LNCAP (cell line): ENCODE measurements around the gene TRMT10B.

Source experiments
- TF ChIP-seq, protein P1 (sequence below): fragments of 450-650 bp; IDR thresholded peaks from 2 replicates; pipeline ENCODE4 v1.5.1; 2017; ENCODE audit warnings: mild to moderate bottlenecking

The TRMT10B gene

DNA sequence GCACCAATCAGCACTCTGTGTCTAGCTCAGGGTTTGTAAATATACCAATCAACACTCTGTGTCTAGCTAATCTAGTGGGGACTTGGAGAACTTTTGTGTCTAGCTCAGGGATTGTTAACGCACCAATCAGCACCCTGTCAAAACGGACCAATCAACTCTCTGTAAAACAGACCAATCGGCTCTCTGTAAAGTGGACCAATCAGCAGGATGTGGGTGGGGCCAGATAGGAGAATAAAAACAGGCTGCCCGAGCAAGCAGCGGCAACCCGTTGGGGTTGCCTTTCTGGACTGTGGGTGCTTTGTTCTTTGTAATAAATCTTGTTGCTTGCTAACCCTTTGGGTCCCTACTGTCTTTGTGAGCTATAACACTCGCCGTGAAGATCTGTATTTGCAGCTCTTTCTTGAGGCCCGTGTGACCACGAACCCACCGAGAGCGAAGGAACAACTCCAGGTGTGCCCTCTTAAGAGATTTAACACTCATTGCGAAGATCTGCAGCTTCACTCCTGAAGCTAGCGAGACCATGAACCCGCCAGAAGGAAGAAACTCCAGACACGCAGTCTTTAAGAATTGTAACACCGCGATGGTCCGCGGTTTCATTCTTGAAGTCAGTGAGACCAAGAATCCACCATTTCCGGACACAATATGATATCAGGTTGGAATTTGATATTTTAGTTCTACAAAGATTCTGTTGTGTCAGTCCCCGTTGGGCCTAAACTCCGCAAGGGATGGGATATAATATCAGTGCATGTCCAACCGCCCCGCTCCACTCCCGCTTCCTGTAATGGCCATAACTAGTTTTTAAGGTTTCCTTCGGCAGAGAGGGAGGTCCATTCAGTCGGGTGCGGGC, 740 bp upstream of the TRMT10B start:
- TF ChIP-seq, protein P1, sequence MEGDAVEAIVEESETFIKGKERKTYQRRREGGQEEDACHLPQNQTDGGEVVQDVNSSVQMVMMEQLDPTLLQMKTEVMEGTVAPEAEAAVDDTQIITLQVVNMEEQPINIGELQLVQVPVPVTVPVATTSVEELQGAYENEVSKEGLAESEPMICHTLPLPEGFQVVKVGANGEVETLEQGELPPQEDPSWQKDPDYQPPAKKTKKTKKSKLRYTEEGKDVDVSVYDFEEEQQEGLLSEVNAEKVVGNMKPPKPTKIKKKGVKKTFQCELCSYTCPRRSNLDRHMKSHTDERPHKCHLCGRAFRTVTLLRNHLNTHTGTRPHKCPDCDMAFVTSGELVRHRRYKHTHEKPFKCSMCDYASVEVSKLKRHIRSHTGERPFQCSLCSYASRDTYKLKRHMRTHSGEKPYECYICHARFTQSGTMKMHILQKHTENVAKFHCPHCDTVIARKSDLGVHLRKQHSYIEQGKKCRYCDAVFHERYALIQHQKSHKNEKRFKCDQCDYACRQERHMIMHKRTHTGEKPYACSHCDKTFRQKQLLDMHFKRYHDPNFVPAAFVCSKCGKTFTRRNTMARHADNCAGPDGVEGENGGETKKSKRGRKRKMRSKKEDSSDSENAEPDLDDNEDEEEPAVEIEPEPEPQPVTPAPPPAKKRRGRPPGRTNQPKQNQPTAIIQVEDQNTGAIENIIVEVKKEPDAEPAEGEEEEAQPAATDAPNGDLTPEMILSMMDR: no peak

DNA sequence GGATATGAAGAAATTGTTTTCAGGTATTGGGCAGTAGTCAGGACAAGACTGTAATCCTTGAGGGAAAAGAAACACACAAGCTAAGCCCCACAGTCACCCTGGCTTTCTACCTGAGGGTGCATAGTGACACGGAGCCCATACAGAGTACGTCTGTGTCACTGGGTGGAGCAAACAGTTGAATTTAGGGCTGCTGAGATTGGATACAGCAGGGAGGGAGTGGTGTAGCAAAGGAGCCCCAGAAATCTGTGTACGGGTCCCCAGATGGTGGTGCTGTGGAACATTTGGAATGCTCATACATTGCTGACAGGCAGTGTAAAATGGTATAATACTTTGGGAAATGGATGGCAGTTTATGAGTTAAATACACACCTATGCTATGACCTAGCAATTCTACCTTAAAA, 5.1 kb downstream of the TRMT10B start:
- TF ChIP-seq, protein P1: no peak

DNA sequence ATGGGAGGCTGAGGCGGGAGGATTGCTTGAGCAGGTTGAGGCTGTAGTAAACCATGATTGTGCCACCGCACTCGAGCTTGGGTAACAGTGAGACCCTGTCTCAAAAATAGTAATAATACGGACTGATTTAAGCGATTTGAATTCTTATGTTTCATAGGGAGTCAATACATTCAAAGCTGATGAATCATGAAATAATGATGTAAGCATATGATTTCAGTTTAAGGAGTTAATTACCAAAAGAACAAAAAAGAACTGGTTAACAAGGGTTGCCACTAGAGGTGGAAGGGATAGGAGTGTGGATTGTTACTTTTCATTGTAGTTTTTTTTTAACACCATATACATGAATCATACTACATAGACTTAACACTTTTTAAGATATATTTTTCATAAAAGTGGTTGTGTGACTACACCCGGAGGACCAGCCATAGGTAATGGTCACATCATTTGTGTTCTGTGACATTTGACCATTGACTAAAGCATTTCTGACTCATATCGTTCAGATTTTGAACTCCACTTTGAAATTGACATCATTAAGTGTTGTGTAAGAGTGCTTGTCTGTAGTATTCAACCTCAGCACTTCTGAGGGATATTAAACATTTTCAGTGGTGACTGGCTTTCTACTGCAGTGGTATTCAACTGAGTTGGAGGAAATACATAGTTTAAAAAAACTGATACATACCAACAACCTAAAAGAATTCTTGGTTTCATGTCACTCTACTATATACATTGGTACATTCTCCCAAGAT, 7.0 kb downstream of the TRMT10B start:
- TF ChIP-seq, protein P1: no peak

DNA sequence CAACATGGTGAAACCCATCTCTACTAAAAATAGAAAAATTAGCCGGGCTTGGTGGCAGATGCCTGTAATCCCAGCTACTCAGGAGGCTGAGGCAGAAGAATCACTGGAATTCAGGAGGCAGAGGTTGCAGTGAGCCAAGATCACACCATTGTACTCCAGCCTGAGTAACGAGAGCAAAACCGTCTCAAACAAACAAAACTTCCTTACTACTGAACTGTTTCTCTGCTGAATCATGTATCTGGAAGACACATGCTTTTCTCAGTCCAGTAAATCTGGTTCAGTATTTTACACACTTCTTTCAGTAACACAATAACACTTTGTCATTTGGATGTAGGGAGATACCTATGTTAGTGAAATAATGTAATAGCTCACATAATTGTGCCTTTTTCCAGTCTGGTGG, 7.9 kb downstream of the TRMT10B start:
- TF ChIP-seq, protein P1: no peak

DNA sequence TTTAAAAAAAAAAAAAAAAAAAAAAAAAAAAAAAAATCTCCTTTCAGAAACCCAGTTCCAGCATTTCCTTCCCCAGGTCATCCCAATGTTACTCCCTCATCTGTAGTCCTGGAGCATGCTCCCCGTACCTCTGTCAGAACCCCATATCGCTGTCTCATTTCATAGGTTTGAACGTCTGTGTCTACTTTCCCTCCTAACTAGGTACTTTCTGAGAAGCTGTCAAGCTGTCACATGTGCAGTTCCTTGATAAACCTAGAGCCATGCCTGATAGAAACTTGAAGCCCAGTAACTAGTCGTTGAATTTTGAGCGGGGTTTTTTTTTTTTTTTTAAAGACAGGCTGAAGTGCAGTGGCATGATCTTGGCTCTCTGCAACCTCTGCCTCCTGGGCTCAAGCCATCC, 15.7 kb downstream of the TRMT10B start:
- TF ChIP-seq, protein P1: no peak

DNA sequence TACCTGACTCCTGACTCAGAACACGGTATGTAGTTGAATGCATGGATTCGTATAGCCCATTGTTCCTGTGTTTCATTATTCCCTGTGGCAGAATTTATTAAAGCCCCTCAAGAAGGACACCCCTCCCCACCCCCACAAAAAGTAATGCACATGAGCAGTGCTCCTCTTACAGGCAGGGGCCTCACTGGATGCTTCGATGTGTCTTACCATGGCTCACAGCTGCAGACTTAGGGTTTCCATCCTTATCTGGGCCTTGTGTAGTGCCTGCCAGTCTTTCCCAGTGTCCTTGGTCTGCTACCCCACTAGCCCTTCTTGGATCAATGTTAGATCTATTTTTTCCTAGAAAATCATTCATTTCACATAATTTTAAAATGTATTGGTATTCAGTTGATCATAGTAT, 16.4 kb downstream of the TRMT10B start:
- TF ChIP-seq, protein P1: no peak

DNA sequence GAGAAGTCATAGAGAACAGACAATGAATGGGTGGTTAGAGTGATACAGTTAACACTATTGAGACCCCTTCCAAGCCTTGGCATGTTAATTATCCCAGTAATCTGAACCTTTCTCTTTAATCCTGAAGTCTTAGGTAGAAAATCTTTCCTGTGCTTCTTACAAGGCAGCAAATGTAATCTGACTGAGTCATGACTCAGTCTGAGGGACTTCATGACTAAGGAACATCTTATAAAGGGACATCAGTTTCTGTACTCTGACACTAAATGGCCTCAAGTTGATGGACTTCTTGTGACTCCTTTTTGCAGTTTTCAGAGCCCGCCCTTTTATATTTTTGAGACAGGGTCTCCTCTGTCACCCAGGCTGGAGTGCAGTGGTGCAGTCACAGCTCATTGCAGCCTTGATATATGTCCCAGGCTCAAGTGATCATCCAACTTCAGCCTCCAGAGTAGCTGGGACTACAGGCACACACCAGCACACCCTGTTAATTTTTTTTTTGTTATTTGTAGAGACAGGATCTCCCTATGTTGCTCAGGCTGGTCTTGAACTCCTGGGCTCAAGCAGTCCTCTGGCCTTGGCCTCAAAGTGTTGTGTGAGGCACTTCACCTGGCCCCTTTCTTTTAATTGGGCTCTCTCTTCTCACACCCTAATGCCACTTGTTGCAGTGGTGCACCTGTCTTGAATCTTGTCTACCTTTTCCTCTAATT, 21.8 kb downstream of the TRMT10B start:
- TF ChIP-seq, protein P1: no peak
